ENCODE results near the gene RXFP4. TPM values are rescaled to one million over a fixed set of nuclear protein-coding genes. Genes with fewer than 3 reads are reported as not detected.

RXFP4 gene
- polyA plus RNA-seq, 1 of the 3 experiments (the other 2 are of a cell fraction), result not detected

DNA sequence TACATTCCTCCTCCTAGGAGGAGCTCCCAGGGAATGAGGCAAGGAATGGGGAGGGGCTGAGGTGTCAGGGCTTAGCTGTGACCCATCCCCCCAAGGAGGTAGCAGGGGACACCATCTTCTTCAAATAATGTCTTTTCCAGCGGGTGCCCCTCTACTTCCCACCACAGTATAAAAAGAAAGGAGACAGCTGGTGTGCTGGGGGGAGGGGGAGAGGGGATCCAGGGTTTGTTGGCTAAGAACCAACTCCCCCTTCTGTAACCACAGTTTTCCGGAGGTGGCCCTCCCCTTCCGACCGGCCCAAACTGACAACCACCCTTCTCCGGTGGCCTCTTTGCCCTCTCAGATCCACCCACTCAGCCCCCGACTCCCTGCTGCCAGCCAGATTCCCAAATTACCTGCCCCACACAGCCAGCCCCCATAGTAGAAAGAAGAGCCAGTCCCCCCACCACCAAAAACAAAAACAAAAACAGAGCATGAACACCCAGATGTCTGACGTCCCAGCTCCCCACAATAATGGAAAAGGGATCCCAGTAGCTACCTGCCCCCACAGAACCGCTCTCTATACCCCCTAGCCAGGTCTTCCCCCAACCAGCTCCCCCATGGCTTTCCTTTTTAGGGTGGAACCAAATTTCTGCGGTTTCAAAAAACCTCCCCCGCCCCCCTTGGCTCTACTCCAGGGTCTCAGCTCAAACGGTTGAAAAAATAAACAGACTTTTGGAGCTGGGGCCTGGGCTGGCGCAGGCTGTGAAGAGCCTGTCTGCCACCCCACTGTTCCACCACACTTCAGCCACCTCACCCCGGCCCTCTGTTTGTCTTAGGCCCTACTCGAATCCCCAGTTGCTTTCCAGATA lies 34.8 kb downstream of the RXFP4 start:
- Histone ChIP-seq H3F3A (replicated peaks; ENCODE audit: insufficient read depth) (peaks cover 19% of the 10 kb centered on the region), H3K4me3 (ENCODE audit: low read depth in 2 of 2, low read length in 1 of 2) (peak overlapping the region; percentile 88 to 91), H4K20me1 (ENCODE audit: insufficient read depth) (peaks cover 53% of the 10 kb centered on the region), H3K79me2 (ENCODE audit: insufficient read depth) (peaks cover 99% of the 10 kb centered on the region), H3K9me2 (no peaks in the 10 kb centered on the region), H3K4me2 (peak overlapping the region; percentile 88), H3K36me3 (replicated peaks in 1 of 2; ENCODE audit: control insufficient read depth in 1 of 2, insufficient read depth in 2 of 2, low read length in 1 of 2) (peaks cover 0 to 3% of the 10 kb centered on the region in 2 experiments), H3K27me3 (ENCODE audit: insufficient read depth) (no peaks in the 10 kb centered on the region), H3K4me1 (ENCODE audit: control insufficient read depth in 1 of 2, insufficient read depth in 2 of 2, low read depth in 1 of 2, low read length in 1 of 2) (peaks cover 42 to 47% of the 10 kb centered on the region in 2 experiments), H3K9ac (peak overlapping the region; percentile 96), H3K27ac (ENCODE audit: low read depth in 2 of 2, low read length in 1 of 2) (peak overlapping the region; percentile 62 to 93), H2AFZ (ENCODE audit: low read depth) (no peak overlapping the region; the same call in 1 of the 2 replicates), H3K9me3 (no peaks in the 10 kb centered on the region)
- POLR2A ChIA-PET, result interaction anchor here (0.6 to 2.5 kb wide), 5 partner anchors 9 to 142 kb away, joined by 3 to 12 read pairs (median 6); partner anchors contain the start of gene KHDC4
- 22% methylated on average over 14 of the region's 14 CpGs for WGBS (ENCODE audit: low lambda C conversion rate)
- TF ChIP-seq RFX5 (IDR thresholded peaks at IDR 0.05; ENCODE audit: low read length) (no peak), NFIC (IDR thresholded peaks at IDR 0.05; ENCODE audit: borderline replicate concordance) (peak; percentile 38; the same call in 1 of the 2 replicates)
- CTCF ChIA-PET, result interaction anchor here (0.8 to 3.7 kb wide), 9 partner anchors 10 to 90 kb away, joined by 3 to 27 read pairs (median 6); partner anchors contain the start of gene SSR2
- DNase-seq, result peak; percentile 61

DNA sequence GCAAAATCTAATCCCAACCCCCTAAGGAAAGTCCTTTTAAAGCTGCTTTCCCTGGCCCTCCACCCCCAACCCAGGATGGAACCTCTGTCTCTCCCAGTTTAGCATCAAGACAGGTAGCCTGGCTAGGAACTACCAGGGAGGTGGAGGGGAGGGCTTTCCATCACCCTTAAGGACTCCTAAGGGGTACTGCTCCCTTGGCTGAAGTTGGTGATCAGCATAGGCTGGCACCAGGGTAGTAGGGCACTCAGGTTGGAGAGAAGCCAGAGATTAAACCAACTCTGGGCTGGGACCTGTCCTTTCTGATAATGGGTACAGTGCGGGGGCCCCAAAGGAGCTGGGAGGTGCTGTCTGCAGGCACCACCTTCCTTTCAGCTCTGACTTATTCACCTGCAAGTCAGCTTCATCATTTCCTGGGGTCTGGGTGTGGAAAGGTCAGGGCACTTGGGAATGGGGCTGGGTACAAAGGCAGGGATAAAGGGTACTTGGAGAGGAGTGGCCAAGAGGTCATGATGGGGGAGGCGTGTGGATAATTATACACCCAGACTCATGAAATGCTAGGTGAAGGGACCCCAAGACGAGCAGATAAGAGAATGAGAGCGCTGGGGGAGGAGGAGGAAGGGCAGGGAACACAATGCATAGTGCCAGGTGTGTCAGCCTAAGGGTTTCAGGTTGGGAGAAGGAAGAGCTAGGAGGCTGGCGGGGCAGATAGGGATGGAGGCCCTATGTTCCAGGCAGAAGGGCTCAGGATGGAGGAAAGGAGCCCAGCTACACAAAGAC lies 35.7 kb downstream of the RXFP4 start:
- DNase-seq, result no peak
- H2AFZ ChIP-seq (ENCODE audit: low read depth), result no peak overlapping the region; the same call in 1 of the 2 replicates
- H3K27ac ChIP-seq (ENCODE audit: low read depth in 2 of 2, low read length in 1 of 2), result peak overlapping the region; percentile 87 to 93
- peaks cover 49% of the 10 kb centered on the region for H4K20me1 ChIP-seq (ENCODE audit: insufficient read depth)
- no peak for TF ChIP-seq TAF1 (IDR thresholded peaks at IDR 0.05; ENCODE audit: borderline replicate concordance, low read depth, low read length)
- H3K27me3 ChIP-seq (ENCODE audit: insufficient read depth), result no peaks in the 10 kb centered on the region
- peaks cover 97% of the 10 kb centered on the region for H3K79me2 ChIP-seq (ENCODE audit: insufficient read depth)
- H3F3A ChIP-seq (replicated peaks; ENCODE audit: insufficient read depth), result peaks cover 24% of the 10 kb centered on the region
- peak overlapping the region; percentile 88 for H3K4me2 ChIP-seq
- H3K9me3 ChIP-seq, result no peaks in the 10 kb centered on the region
- H3K4me3 ChIP-seq (ENCODE audit: low read depth in 2 of 2, low read length in 1 of 2), result peak overlapping the region; percentile 88 to 91
- ChIA-PET POLR2A (interaction anchor here (0.6 to 2.5 kb wide), 8 partner anchors 10 to 292 kb away, joined by 3 to 12 read pairs (median 4); partner anchors contain the start of gene KHDC4), CTCF (interaction anchor here (0.8 to 4.2 kb wide), 14 partner anchors 11 to 119 kb away, joined by 3 to 44 read pairs (median 7); partner anchors contain the start of genes KHDC4 and SSR2)
- no peaks in the 10 kb centered on the region for H3K9me2 ChIP-seq
- peaks cover 42 to 53% of the 10 kb centered on the region in 2 experiments for H3K4me1 ChIP-seq (ENCODE audit: control insufficient read depth in 1 of 2, insufficient read depth in 2 of 2, low read depth in 1 of 2, low read length in 1 of 2)
- H3K36me3 ChIP-seq (replicated peaks in 1 of 2; ENCODE audit: control insufficient read depth in 1 of 2, insufficient read depth in 2 of 2, low read length in 1 of 2), result peaks cover 0 to 3% of the 10 kb centered on the region in 2 experiments
- H3K9ac ChIP-seq, result peak overlapping the region; percentile 96
- WGBS (ENCODE audit: low lambda C conversion rate), result 32% methylated on average over 5 of the region's 5 CpGs

DNA sequence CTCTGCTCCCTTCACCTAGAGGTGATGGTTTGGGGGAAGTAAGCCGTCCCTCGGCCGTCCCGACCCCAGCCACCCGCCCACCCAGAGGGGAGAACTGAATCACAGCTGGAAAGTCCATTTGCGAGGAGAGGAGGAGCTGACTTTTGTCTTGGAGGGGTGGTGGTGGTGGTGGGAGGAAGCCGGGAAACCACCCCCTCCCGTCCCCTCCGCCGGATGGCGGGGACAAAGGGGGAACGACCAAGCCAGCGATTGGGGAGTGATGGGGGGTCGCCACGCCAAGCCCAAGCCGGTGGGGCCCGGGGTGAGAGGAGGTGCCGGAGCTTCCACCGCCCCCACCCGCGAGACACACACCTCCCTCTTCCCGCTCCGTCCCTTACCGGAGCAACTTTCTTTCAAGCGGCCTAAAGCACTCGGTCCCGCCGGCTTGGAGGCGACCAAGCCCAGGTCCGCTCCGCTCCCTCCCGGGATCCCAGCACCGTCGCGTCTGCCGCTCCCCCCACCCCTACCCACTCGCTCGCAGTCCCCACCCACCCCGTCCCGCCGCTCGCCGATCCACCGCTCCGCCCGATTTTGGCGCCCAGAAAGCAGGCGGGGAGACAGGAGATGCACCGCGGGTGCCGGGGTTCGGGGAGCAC lies 36.4 kb downstream of the RXFP4 start:
- 2% methylated on average over 26 of the region's 52 CpGs for WGBS (ENCODE audit: low lambda C conversion rate)
- TF ChIP-seq RAD21 (IDR thresholded peaks at IDR 0.05; ENCODE audit: low read length), result no peak
- TF ChIP-seq MXI1 (IDR thresholded peaks at IDR 0.05; ENCODE audit: low read depth, low read length), result 0 out of 2 replicates have a peak, but pooled peaks have one; percentile 15
- no peak for TF ChIP-seq GATA2 (CRISPR knock-in tag; IDR thresholded peaks at IDR 0.05)
- POLR2A ChIA-PET, result interaction anchor here (0.6 to 2.5 kb wide), 8 partner anchors 9 to 291 kb away, joined by 3 to 12 read pairs (median 4); partner anchors contain the start of gene KHDC4
- Histone ChIP-seq H3F3A (replicated peaks; ENCODE audit: insufficient read depth) (peaks cover 27% of the 10 kb centered on the region), H3K36me3 (replicated peaks in 1 of 2; ENCODE audit: control insufficient read depth in 1 of 2, insufficient read depth in 2 of 2, low read length in 1 of 2) (peaks cover 0 to 3% of the 10 kb centered on the region in 2 experiments), H3K4me2 (peak overlapping the region; percentile 88), H3K27me3 (ENCODE audit: insufficient read depth) (no peaks in the 10 kb centered on the region), H3K27ac (ENCODE audit: low read depth in 2 of 2, low read length in 1 of 2) (peak overlapping the region; percentile 87 to 93), H3K4me1 (ENCODE audit: control insufficient read depth in 1 of 2, insufficient read depth in 2 of 2, low read depth in 1 of 2, low read length in 1 of 2) (peaks cover 42 to 54% of the 10 kb centered on the region in 2 experiments), H3K9ac (peak overlapping the region; percentile 96), H3K9me2 (no peaks in the 10 kb centered on the region), H3K79me2 (ENCODE audit: insufficient read depth) (peaks cover 97% of the 10 kb centered on the region), H3K9me3 (no peaks in the 10 kb centered on the region), H3K4me3 (ENCODE audit: low read depth in 2 of 2, low read length in 1 of 2) (peak overlapping the region; percentile 88 to 91), H4K20me1 (ENCODE audit: insufficient read depth) (peaks cover 42% of the 10 kb centered on the region), H2AFZ (ENCODE audit: low read depth) (no peak overlapping the region)
- DNase-seq, result peak; percentile 89
- CTCF ChIA-PET, result interaction anchor here (0.8 to 4.2 kb wide), 15 partner anchors 8 to 118 kb away, joined by 3 to 44 read pairs (median 4); partner anchors contain the start of genes KHDC4 and SSR2
